BLaER1 (cell line): ENCODE data around the gene HEATR5A.
"Not testable (repeated sequence)": the region's sequence is repeated elsewhere in the genome, so short reads cannot be mapped to it uniquely, and the experiment has no call there.

ENCODE experiments used
- H3K27ac ChIP-seq: shearing (Covaris generic); formaldehyde crosslinking; 2 replicates; pipeline ENCODE4 v1.8.1; 2022
- H3K27me3 ChIP-seq: shearing (Covaris generic); formaldehyde crosslinking; 2 replicates; pipeline ENCODE4 v1.8.1; 2022
- H3K36me3 ChIP-seq: shearing (Covaris generic); formaldehyde crosslinking; 2 replicates; pipeline ENCODE4 v1.8.1; 2022
- H3K4me1 ChIP-seq: shearing (Covaris generic); formaldehyde crosslinking; 2 replicates; pipeline ENCODE4 v1.8.1; 2022
- H3K4me2 ChIP-seq: shearing (Covaris generic); formaldehyde crosslinking; 2 replicates; pipeline ENCODE4 v1.8.1; 2022
- H3K4me3 ChIP-seq: shearing (Covaris generic); formaldehyde crosslinking; 2 replicates; pipeline ENCODE4 v1.8.1; 2022
- H3K9ac ChIP-seq: shearing (Covaris generic); formaldehyde crosslinking; 2 replicates; pipeline ENCODE4 v1.8.1; 2022
- H3K9me3 ChIP-seq: shearing (Covaris generic); formaldehyde crosslinking; 2 replicates; pipeline ENCODE4 v1.8.1; 2022
- H4K20me1 ChIP-seq: shearing (Covaris generic); formaldehyde crosslinking; 2 replicates; pipeline ENCODE4 v1.8.1; 2022
- Cebpa-rat ChIP-seq: shearing (Covaris generic); IDR thresholded peaks from 2 replicates; pipeline ENCODE4 v1.8.1; 2022

HEATR5A gene

GRCh38 chr14:31420319-31421111 is at the start of gene HEATR5A:
HEATR5A (minus strand) TSS chr14:31420550; CDS start chr14:31402975, 17,575 bp downstream.
- no peaks in the 10 kb centered on the region for H3K36me3 ChIP-seq
- peak within 1 kb of the TSS; percentile 95 for H3K4me2 ChIP-seq
- peaks cover 13% of the 10 kb centered on the region for H3K4me1 ChIP-seq
- no peaks in the 10 kb centered on the region for H3K9me3 ChIP-seq
- peak within 1 kb of the TSS; percentile 92 for H3K4me3 ChIP-seq
- no peak for TF ChIP-seq Cebpa-rat
- H3K27me3 ChIP-seq, result peaks cover 11% of the 10 kb centered on the region; the same call in 1 of the 2 replicates
- H3K27ac ChIP-seq, result peak within 1 kb of the TSS; percentile 76
- H4K20me1 ChIP-seq, result 0 out of 2 replicates have a peak, but pooled peaks cover 6% of the 10 kb centered on the region
- H3K9ac ChIP-seq, result peak within 1 kb of the TSS; percentile 83

GRCh38 chr14:31466554-31466953 is 46.2 kb upstream of the HEATR5A start:
- Histone ChIP-seq H3K36me3 (no peaks in the 10 kb centered on the region), H3K4me2 (no peak overlapping the region), H3K9me3 (no peaks in the 10 kb centered on the region), H3K4me3 (no peak overlapping the region), H3K27ac (no peak overlapping the region), H3K4me1 (peaks cover 5% of the 10 kb centered on the region), H3K27me3 (no peaks in the 10 kb centered on the region), H3K9ac (no peak overlapping the region), H4K20me1 (no peaks in the 10 kb centered on the region)
- TF ChIP-seq Cebpa-rat, result no peak

GRCh38 chr14:31465111-31465510 is 44.8 kb upstream of the HEATR5A start:
- H3K27ac ChIP-seq, result no peak overlapping the region

GRCh38 chr14:31462450-31462849 is 42.1 kb upstream of the HEATR5A start:
- not testable (repeated sequence) for H4K20me1 ChIP-seq, H3K27ac ChIP-seq, H3K27me3 ChIP-seq, H3K9me3 ChIP-seq, H3K9ac ChIP-seq, H3K4me2 ChIP-seq, H3K4me3 ChIP-seq, H3K36me3 ChIP-seq
- H3K4me1 ChIP-seq, result peaks cover 18% of the 10 kb centered on the region

More at GRCh38 chr14:31465111-31465510, 44.8 kb upstream of the HEATR5A start:
- Histone ChIP-seq H3K9ac (no peak overlapping the region), H4K20me1 (no peaks in the 10 kb centered on the region), H3K36me3 (no peaks in the 10 kb centered on the region), H3K4me3 (no peak overlapping the region), H3K4me1 (peaks cover 8% of the 10 kb centered on the region), H3K4me2 (no peak overlapping the region), H3K9me3 (no peaks in the 10 kb centered on the region), H3K27me3 (no peaks in the 10 kb centered on the region)
- no peak for TF ChIP-seq Cebpa-rat

GRCh38 chr14:31461545-31461944 is 41.2 kb upstream of the HEATR5A start:
- no peaks in the 10 kb centered on the region for H3K27me3 ChIP-seq
- H3K27ac ChIP-seq, result no peak overlapping the region
- TF ChIP-seq Cebpa-rat, result no peak
- no peaks in the 10 kb centered on the region for H3K36me3 ChIP-seq
- H3K9ac ChIP-seq, result no peak overlapping the region
- no peak overlapping the region for H3K4me3 ChIP-seq
- peaks cover 18% of the 10 kb centered on the region for H3K4me1 ChIP-seq
- no peaks in the 10 kb centered on the region for H3K9me3 ChIP-seq
- peak overlapping the region; percentile 45; the same call in 1 of the 2 replicates for H3K4me2 ChIP-seq
- H4K20me1 ChIP-seq, result no peaks in the 10 kb centered on the region

- peaks cover 32% of the 10 kb centered on the region for H3K4me1 ChIP-seq
- TF ChIP-seq Cebpa-rat, result no peak
- H3K27ac ChIP-seq, result 0 out of 2 replicates have a peak overlapping the region, but pooled peaks have one; percentile 86
- no peaks in the 10 kb centered on the region for H3K9me3 ChIP-seq
- no peaks in the 10 kb centered on the region for H4K20me1 ChIP-seq
- no peak overlapping the region for H3K9ac ChIP-seq
- H3K4me3 ChIP-seq, result peak overlapping the region; percentile 80
- peaks cover 2% of the 10 kb centered on the region for H3K36me3 ChIP-seq
- peak overlapping the region; percentile 77 for H3K4me2 ChIP-seq
- H3K27me3 ChIP-seq, result no peaks in the 10 kb centered on the region
These were observed 37.6 kb upstream of the HEATR5A start for GRCh38 chr14:31457665-31458659.

- peak within 1 kb of the TSS; percentile 89 for H3K9ac ChIP-seq
- no peak for TF ChIP-seq Cebpa-rat
- peak within 1 kb of the TSS; percentile 86 for H3K27ac ChIP-seq
- H3K4me1 ChIP-seq, result peaks cover 32% of the 10 kb centered on the region
- H3K36me3 ChIP-seq, result peaks cover 11% of the 10 kb centered on the region
- peak within 1 kb of the TSS; percentile 80 for H3K4me3 ChIP-seq
- H3K9me3 ChIP-seq, result no peaks in the 10 kb centered on the region
- peak within 1 kb of the TSS; percentile 77 for H3K4me2 ChIP-seq
- no peaks in the 10 kb centered on the region for H4K20me1 ChIP-seq
- H3K27me3 ChIP-seq, result no peaks in the 10 kb centered on the region
These were observed 36.7 kb upstream of the HEATR5A start, which contains the start of gene DTD2 for GRCh38 chr14:31456841-31457664. DTD2 (minus strand) TSS chr14:31457506; CDS start chr14:31457393, 113 bp downstream.

- Histone ChIP-seq H3K4me3 (no peak overlapping the region), H3K36me3 (peaks cover 33% of the 10 kb centered on the region), H3K4me2 (no peak overlapping the region), H3K9me3 (no peaks in the 10 kb centered on the region), H3K4me1 (0 out of 2 replicates have a peak, but pooled peaks cover 2% of the 10 kb centered on the region), H3K27ac (no peak overlapping the region), H3K9ac (no peak overlapping the region), H3K27me3 (no peaks in the 10 kb centered on the region), H4K20me1 (no peaks in the 10 kb centered on the region)
- no peak for TF ChIP-seq Cebpa-rat
These were observed 29.7 kb upstream of the HEATR5A start for GRCh38 chr14:31449971-31450610.
